GM19328 (cell line): ENCODE measurements around the gene PRDX2.
"Not testable (repeated sequence)": the region's sequence is repeated elsewhere in the genome, so short reads cannot be mapped to it uniquely, and the experiment has no call there.

Experiments used
- ATAC-seq: cut with Tn5 transposase; IDR thresholded peaks from one replicate; pipeline ENCODE4 v1.9.1; 2021; ENCODE audit warnings: mild to moderate bottlenecking, moderate library complexity; ENCODE audit not compliant: unreplicated experiment

The PRDX2 gene

DNA sequence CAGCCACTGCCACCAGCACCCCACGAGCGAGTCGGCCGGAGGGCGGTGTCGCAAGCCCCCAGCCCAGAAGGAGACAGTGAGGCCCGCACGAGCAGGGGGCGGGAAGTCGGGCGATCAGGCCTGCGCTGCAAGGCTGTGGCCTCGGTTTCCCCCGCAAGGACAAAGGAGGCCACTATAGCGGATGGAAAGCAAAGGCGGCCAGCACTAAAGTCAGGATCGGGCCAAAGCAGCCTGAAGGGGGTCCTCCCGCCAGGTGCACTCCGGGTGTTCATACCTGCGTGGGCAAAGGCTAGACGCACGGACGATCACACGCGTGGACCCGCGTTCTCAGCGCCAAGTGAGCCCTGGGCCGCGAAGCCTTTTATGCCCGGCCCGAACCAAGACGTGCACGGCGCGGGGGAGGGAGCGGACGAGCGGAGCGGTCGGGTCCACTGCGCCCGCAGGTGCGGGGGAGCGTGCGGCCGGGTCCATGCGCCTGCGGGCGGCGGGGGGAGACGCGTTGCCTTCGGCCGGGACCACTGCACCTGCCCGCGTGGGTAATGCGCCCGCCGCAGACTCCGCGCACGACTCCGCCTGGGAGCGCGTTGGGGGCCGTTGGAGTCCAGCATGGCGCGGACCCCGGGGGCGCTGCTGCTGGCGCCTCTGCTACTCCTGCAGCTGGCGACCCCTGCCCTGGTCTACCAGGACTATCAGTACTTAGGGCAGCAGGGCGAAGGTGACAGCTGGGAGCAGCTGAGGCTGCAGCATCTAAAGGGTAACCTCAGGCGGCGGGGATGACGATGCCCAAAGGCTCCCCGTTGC lies at the start of gene PRDX2, which contains the start of gene THSD8:
Gene PRDX2, minus strand, starts transcription at position 335 of the 801 bp plus-strand sequence. CDS start 539 bp downstream, outside the sequence.
Gene THSD8, plus strand, starts transcription at position 604 of the 801 bp plus-strand sequence. Its CDS starts 3 bp downstream, at position 607.
- no peak for ATAC-seq

DNA sequence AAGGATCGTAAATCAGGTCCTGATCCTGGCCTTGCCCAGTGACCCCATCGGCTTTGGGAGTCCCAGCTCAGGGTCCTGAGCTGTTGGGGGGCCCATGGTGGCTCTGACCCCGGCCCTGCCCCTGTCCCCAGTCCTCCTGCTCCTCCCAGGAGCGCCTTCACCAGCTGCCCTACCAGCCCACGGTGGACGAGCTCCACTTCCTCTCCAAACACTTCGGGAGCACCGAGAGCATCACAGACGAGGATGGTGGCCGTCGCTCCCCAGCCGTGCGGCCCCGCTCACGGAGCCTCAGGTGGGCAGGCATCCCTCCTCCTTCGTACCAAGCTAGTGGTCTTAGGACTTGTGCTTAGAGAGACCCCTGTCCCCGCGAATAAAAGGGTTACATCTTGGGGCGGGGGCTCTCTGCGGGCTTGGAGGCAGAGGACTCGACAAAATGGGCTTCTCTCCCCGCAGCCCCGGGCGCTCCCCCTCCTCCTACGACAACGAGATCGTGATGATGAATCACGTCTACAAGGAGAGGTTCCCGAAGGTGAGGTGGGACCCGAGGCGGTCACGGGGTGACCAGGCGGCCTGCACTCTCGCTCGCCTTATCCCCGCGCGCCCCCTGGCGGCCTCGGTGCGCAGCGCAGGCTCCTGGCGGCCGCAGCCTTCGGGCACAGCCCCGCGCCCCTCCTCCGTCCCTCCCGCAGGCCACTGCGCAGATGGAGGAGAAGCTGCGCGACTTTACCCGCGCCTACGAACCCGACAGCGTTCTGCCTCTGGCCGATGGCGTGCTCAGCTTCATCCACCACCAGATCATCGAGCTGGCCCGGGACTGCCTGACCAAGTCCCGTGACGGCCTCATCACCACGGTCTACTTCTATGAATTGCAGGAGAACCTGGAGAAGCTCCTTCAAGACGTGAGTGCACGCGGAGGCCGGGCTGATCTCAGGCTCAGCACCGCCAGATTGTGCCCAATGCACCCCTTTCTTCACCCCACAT lies 45.8 kb upstream of the PRDX2 start:
- no peak for ATAC-seq

DNA sequence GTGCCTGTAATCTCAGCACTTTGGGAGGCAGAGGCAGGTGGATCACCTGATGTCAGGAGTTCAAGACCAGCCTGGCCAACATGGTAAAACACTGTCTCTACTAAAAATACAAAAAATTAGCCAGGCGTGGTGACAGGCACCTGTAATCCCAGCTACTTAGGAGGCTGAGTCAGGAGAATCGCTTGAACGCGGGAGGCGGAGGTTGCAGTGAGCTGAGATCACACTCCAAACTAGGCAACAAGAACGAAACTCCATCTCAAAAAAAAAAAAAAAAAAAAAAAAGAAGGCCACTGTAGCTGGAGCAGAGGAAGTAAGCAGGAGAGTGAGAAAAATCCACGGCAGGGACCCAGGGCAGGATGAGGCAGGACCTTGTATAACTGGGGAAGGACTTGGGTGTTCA lies 45.0 kb upstream of the PRDX2 start:
- not testable (repeated sequence) for ATAC-seq

DNA sequence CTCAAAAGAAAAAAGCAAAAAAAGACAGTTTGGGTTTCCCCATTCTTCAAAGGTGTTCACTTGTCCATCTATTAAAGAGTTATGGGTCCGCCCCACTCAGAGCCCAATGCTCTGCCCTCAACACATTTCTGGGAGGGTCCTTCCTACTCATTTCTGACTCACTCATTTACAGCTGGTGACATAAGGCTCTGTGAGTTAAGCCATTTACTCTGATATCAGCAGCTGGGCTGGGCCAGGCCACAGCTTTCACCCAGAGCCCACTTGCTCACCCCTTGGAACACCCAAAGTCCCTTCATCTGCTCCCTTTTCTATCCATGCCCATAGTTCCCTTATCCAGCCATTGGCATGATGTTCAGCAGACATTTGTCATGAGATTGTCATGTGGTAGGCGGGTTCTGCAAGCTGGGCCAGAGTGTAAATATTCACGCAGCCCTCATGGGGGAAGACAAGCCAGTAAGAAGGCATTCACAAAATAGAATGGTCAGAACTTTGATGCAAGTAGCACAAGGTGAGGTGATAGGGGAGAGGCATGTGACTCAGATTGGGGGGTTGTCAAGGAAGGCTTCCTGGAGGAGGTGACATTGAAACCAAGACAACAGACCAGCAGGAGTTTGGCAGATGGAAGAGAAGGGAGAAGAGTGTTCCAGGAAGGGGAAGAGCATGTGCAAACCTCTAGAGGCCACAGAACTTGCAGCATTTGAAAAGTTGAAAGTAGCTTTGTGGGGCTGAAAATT lies 42.6 kb upstream of the PRDX2 start:
- ATAC-seq = no peak

DNA sequence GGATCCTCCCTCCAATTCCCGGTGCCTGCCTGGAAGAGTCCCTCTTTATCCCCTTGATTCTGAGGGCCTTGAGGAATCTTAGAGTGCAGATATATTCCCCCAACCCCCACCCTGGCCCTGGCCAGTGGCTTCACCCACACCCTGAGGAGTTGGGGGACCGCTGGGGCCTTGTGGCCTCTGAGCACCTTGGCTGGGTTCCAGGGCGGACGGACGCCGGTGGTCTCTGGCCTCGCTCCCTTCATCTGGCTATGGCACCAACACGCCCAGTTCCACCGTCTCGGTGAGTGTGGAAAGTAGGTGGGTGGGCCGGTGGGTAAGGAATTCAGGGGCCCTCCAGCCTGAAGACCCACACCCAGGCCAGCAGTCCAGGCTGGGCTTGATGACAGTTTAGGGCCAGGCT lies 41.7 kb upstream of the PRDX2 start:
- no peak for ATAC-seq

DNA sequence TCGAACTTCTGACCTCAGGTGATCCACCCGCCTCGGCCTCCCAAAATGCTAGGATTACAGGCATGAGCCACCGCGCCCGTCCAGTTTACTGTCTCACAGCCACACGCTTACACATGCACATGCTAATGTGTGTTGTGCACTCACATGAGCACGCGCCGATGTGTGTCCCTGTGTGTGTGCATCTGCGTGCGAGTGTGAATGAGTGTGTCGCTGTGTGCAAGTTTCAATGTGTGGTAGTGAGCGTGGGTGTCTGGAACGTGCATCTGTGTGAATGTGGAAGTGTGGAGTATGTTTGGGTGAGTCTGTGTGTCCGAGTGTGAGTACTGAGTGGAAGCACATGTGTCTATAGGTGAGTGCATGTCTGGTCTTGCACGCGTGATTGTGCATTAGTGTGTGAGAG lies 40.9 kb upstream of the PRDX2 start:
- no peak for ATAC-seq

DNA sequence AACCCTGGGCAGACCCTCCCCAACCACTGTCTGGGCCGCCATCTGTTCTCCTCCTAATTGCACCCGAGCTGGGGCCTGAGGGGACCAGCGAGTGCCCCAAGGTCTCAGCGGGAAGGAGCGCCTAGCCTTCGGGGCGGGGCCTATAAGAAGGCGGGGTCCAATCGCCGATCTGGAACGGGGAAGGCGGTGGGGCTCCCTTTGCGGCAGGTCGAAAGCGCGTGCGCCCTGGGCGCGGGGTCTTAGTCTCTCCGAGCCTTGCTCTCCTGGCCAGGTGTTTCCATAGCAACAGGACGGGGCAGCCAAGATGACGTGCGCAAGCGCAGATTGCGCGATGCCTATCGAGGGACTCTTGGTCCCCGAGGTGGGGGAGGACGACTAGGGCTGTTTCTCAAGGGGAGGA lies 39.5 kb upstream of the PRDX2 start:
- no peak for ATAC-seq

DNA sequence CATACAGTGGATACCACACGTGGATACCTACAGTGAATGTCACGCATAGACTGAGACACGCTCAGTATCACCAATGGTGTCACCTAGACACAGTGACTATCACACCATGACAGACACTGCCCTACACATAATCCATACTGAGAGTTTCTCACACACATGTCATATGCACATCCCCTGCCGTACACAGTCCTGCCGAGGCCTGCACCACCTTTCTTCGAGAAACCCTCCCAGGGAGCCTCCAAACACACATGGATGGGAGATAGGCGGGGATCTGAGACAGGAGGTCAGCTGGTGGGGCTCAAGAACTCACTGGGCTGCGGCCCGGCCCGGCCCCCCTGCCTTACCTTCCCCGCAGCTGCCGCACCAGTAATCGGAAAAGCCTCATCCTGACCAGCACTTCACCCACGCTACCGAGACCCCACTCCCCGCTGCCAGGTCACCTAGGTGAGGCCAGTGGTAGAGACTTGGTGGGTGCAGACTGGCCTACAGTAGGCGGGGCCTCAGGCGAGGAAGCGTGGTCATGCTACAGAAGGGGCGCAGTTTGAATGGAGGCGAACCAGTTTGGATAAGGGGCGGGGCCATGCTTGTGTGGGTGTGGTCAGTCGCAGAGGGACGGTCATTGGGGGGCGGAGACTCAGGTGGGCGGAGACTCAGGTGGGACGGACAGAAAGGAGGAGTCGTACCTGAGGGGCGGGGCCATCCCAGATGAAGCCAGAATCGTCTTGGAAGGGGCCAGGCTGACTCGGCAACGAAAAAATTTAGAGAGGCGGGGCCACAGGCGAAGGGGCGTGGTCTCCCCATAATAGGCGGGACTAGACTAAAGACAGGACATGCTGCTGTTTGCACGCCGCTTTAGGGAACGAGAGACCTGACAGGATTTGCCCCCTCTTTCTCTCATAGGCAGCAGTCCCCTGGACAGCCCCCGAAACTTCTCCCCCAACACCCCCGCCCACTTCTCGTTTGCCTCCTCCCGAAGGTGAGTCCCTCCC lies 38.8 kb upstream of the PRDX2 start:
- no peak for ATAC-seq

DNA sequence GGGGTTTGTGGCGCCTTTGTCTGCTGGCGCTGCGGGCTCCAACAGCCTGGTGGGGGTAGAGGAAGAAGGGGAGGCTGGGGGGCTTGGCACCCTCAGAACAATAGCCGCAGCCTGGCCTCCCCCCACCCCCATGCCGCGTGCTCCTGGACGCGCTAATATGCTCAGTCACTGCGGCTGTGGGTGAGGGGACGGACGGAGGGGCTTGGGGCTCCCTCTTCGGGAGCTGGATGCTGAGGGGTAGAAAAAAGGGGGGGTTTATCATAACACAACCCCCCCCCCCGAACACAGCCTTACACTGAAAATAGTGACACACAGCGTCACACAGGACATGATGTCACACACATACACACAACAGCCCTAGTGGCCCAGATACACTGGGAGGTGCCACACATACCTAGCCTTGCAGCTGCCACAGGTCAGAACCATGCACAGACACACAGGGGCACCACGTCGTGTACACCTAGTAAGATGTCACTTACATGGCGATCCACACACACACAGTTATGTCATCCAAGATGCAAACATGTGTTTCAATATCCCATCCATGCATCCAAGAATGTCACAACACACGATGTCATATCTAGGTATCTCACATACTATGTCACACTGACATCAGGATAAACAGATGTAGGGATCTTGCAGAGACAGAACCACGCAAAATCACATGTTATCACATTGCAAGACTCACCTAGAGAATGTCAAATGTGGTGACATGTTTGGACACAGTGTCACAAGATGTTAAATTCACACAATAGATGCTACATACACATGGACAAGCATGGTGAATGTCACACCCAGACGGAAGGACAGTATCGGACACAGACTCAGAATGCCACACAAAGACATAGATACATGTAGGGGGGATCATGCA lies 37.5 kb upstream of the PRDX2 start:
- ATAC-seq = no peak

DNA sequence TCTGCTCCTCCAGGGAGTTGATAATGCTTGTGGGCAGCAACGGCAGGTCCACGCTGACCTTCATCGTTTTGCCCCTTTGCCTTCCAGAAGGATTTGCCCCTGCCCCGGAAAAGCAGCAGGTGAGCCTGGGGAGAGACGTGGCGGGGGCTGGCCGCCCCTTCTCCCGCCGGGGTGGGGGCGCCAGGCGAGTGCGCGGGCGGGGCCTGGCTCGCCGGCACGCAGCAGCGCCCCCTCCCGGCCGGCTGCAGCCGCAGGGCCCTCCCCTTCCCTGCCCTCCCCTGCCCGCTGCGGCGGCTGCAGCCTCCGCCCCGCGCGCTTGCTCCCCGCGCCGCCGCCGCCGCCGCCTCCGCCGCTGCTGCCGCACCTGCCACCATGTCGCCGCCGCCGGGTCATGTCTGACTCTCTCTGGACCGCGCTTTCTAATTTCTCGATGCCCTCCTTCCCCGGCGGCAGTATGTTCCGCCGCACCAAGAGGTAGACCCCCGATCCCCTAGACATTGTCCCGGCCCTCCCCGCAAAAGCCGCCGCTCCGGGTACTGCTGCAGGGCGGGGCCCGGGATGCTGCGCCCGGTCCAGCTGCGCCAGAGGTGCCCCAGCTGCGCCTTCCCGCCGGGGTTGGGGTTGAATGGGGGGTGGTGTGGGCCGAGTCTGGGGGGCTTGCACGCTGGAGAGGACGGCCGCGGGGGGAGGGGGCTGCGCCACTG lies 36.7 kb upstream of the PRDX2 start, which contains the start of gene MAST1:
Gene MAST1, plus strand, starts transcription at position 334 of the 704 bp plus-strand sequence. Its CDS starts 58 bp downstream, at position 392.
- no peak for ATAC-seq

DNA sequence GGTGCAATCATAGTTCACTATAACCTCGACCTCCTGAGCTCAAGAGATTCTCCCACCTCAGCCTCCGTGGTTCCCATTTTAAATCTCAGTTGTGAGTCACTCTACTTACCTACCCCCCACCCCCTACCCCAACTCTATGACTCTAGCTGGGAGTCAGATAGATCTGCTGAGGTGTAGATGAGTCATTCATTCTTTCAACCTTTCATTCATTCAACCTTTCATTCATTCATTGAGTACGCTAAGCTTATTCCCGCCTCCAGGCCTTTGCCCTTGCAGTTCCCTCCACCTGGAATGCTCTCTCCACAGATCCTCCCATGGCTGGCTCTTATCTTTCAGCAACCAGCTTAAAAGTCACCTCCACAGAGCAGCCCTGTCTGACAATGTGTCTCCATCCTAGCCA lies 35.6 kb upstream of the PRDX2 start:
- no peak for ATAC-seq

DNA sequence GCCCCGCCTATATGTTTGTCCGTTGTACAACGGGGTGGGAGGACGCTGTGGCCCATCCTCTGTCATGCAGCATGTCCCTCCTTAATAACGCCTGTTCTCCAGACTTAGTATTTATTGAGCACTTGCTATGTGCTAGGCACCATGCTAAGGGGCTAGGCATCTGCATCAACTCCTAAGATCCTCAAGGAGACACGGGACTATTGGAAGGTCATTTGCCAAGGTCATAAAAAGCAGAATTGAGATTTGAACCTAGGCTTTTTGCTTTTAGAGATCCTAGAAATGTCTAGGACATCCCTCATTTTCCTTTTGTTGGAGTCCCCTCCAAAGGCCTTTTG lies 34.9 kb upstream of the PRDX2 start:
- no peak for ATAC-seq

DNA sequence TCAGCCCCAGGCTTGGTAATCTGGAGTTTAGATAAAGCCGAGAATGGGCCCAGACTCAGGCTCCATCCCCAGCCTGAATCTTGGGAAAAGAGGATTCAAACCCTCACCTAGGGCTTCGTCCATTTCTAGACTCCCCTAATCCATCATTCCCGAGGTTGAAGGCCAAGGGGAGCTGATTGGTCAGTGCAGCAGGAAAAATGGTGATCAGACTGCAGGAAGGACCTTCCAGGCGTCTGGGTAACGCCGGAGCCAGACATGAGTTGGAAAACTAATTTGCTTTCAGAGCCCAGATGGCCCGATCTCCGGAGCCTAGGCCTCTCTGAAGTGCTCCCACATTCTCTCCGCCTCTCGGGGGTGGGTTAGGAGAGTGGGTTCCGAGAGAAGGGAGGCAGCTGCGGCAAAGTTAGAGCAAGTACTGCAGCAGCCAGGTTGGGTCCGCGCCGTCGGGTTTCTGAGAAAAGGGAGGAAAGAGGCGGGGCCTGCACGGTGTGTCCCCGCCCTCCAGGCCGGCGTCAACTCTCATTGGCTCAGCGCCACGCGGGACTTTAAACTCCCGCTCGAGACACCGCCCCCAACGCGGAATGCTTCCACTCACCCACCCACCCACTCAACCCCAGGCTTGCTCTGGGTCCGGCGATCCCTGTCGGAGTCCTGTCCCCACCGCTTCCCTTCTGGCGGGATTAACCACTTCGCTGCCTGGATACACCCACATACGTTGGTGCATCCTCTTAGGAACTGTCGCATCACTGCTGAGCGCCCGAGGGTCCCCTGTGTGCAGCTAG lies 33.6 kb upstream of the PRDX2 start:
- no peak for ATAC-seq

DNA sequence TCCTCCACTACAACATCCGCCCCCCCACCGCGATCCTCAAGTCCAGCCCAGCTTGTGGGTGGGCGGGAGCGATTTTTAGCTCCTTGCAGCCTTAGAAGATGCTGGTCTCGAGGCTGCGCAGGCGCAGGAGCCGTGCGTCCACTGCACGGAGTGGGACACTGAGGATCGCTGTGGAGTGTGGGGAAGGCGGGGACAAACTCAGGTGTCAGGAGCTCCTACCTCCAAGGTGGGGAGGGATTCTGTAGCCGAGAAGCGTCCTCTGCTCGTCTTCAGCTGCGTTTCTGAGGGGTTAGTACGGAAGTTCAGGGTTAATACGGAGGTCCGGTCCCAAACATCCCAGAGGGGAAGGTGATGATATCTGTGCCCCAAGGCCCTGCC lies 33.0 kb upstream of the PRDX2 start, which contains the start of gene RTBDN:
Gene RTBDN, minus strand, starts transcription at position 14 of the 378 bp plus-strand sequence. CDS start 4,600 bp downstream, outside the sequence.
- ATAC-seq = no peak

DNA sequence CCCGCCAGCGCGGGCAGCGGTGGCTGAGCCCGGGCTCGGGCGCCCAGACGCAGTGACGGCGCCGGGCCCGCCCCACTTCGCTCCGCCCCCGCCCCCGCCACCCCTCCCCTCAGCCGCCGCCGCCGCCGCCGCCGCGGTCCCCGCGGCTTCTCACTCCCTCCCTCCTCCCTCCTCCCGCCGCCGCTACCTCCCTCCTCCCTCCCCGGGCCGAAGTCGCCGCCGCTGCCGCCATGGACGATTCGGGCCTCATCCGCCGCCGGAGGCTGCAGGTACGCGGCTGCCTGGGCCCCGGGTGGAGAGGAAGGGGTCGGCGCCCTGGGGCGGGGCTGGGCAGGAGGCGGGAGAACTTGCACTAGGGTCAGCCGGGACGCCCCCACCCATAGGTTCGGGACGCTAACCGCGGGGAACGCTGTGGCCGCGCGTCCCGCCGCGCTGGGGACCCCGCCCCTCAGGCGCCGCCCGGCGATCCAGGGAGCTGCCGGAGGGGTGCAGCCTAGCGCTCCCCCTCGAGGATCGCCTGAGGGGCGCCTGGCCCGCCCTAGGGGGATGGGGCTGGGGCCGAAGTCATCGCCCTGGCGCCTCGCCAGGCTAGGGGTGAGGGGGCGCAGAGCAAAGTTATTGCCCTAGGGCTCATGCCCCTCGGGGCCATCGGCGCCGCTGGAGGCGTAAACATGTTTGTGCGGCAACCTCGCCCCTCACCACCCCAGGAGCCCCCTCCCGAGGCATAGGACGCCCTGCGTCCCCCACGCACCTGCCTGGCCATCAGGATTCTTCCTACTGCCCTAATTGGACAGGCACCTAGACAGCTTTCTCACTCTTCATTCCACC lies 32.4 kb upstream of the PRDX2 start:
- ATAC-seq = no peak

DNA sequence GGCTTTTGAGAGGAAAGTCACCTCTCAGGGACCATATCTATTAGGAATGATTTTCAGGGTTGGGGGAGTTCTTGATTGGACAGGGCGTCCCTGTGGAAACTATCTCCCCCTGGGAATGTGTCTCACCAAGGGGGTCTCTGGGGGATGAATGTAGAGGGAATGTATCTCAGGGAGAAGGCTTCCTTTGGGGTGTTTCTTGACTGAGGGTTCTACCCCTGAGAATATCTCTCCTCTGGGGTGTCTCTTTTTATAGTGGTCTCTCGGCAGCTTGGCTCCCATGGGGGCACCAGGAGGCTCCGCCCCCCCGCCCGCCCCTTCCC lies 31.8 kb upstream of the PRDX2 start:
- ATAC-seq = no peak

DNA sequence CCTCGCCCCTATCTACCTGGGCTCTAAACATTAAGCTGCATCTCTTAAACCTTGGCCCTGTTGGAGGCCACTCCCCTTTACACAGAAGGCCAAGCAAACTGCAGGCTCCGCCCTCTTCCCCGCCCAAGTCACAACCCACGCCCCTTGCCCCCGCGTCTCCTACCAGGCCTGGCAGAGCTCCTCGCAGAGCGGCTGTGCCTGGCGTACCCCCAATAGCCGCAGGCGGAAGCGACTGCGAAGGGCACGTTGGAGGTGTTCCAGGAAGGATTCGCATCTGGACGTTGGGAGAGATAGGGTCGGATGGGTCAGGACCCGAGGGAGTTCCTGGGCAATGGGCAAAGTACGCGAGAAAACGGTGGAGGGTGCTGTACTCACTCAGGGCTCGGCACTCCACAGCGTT lies 26.9 kb upstream of the PRDX2 start:
- ATAC-seq = no peak
